ENCODE data around the gene NACA2.

NACA2 gene

GRCh38 chr17:61595418-61596186, 4.6 kb upstream of the NACA2 start:
- POLR2A ChIA-PET (ENCODE audit: low non-redundant PET), result no interaction called here

GRCh38 chr17:61594294-61594825, 3.3 kb upstream of the NACA2 start:
- TF ChIP-seq CTCF (conservative IDR thresholded peaks at IDR 0.05; ENCODE audit: low read depth), result no peak
- CTCF ChIA-PET, result interaction anchor here (0.6 kb wide), 1 partner anchor 188 kb away, joined by 3 read pairs; no protein-coding TSS in a partner anchor
- H3K27ac ChIP-seq, result no peak overlapping the region
- POLR2A ChIA-PET (ENCODE audit: low non-redundant PET), result no interaction called here
- DNase-seq (ENCODE audit: low spot score), result no peak

More at GRCh38 chr17:61595418-61596186, 4.6 kb upstream of the NACA2 start:
- no peak overlapping the region for H3K27ac ChIP-seq
- DNase-seq (ENCODE audit: low spot score), result no peak
- TF ChIP-seq CTCF (conservative IDR thresholded peaks at IDR 0.05; ENCODE audit: low read depth), result no peak
- CTCF ChIA-PET, result interaction anchor here (0.7 kb wide), 1 partner anchor 35 kb away, joined by 8 read pairs; no protein-coding TSS in a partner anchor

- H3K27ac ChIP-seq, result no peak overlapping the region
- DNase-seq (ENCODE audit: low spot score), result no peak
- ChIA-PET POLR2A (ENCODE audit: low non-redundant PET) (no interaction called here), CTCF (no interaction called here)
- TF ChIP-seq CTCF (conservative IDR thresholded peaks at IDR 0.05; ENCODE audit: low read depth), result no peak
These were observed 2.4 kb upstream of the NACA2 start for GRCh38 chr17:61593426-61593825.

GRCh38 chr17:61591930-61592329, 911 bp upstream of the NACA2 start:
- CTCF ChIA-PET, result no interaction called here
- TF ChIP-seq CTCF (conservative IDR thresholded peaks at IDR 0.05; ENCODE audit: low read depth), result no peak
- POLR2A ChIA-PET (ENCODE audit: low non-redundant PET), result no interaction called here
- no peak overlapping the region for H3K27ac ChIP-seq
- no peak for DNase-seq (ENCODE audit: low spot score)

GRCh38 chr17:61589990-61590389, 1.0 kb downstream of the NACA2 start:
- CTCF ChIA-PET, result no interaction called here
- no peak for DNase-seq (ENCODE audit: low spot score)
- H3K27ac ChIP-seq, result no peak overlapping the region
- POLR2A ChIA-PET (ENCODE audit: low non-redundant PET), result no interaction called here
- no peak for TF ChIP-seq CTCF (conservative IDR thresholded peaks at IDR 0.05; ENCODE audit: low read depth)

- CTCF ChIA-PET, result no interaction called here
- no peak for TF ChIP-seq CTCF (conservative IDR thresholded peaks at IDR 0.05; ENCODE audit: low read depth)
- POLR2A ChIA-PET (ENCODE audit: low non-redundant PET), result no interaction called here
- no peak overlapping the region for H3K27ac ChIP-seq
- DNase-seq (ENCODE audit: low spot score), result no peak
These were observed 3.0 kb downstream of the NACA2 start for GRCh38 chr17:61587807-61588660.

All from RWPE1 (cell line).